ENCODE measurements around the gene SNRPA1. TPM values are rescaled to one million over a fixed set of nuclear protein-coding genes. Genes with fewer than 3 reads are reported as not detected.

Gene SNRPA1
- total and polyA plus RNA-seq, 9 of the 15 experiments (the other 6 are each of a cell fraction or from before 2014, with no cell fraction given) = 62.7 to 245 (median 189) TPM

- TF ChIP-seq SRSF1 (IDR thresholded peaks at IDR 0.05; ENCODE audit: low read depth, low read length) = no peak
- no peak for TF ChIP-seq ZC3H11A (IDR thresholded peaks at IDR 0.05; ENCODE audit: low read depth, low read length)
- TF ChIP-seq BCOR (IDR thresholded peaks at IDR 0.05) = no peak
- TF ChIP-seq RBM39 (optimal IDR thresholded peaks at IDR 0.05; ENCODE audit: low read depth, low read length) = no peak
- no peak for TF ChIP-seq HSF4 (CRISPR knock-in tag; IDR thresholded peaks at IDR 0.05; ENCODE audit: borderline replicate concordance)
- TF ChIP-seq SIRT6 (IDR thresholded peaks at IDR 0.05; ENCODE audit: low read depth, low read length) = no peak
- no peak for TF ChIP-seq LEF1 (IDR thresholded peaks at IDR 0.05)
- TF ChIP-seq SMAD4 (CRISPR knock-in tag; conservative IDR thresholded peaks at IDR 0.05) = peak; percentile 66
- TF ChIP-seq MTA3 (IDR thresholded peaks at IDR 0.05; ENCODE audit: borderline replicate concordance) = peak; percentile 84; the same call in 1 of the 2 replicates
- no peak for TF ChIP-seq MAFG (tag; conservative IDR thresholded peaks at IDR 0.05)
- TF ChIP-seq ZBTB9 (CRISPR knock-in tag; IDR thresholded peaks at IDR 0.05) = peak; percentile 82
- TF ChIP-seq MGA (IDR thresholded peaks at IDR 0.05) = peak; percentile 78
- TF ChIP-seq ERF (CRISPR knock-in tag; IDR thresholded peaks at IDR 0.05) = peak; percentile 65; the same call in 1 of the 2 replicates
- TF ChIP-seq SNRNP70 (optimal IDR thresholded peaks at IDR 0.05; ENCODE audit: low read depth, low read length) = no peak
- TF ChIP-seq EP300 (IDR thresholded peaks at IDR 0.05; ENCODE audit: low read length) = peak; percentile 41; the same call in 1 of the 2 replicates
- no peak for TF ChIP-seq ZNF121 (CRISPR knock-in tag; conservative IDR thresholded peaks at IDR 0.05)
Measured at GRCh38 chr15:101294731-101295606, at the start of gene SNRPA1 (continued).

Data from K562 (cell line).